IgD-negative memory B cell (primary cell): ENCODE measurements around the gene ETV3. TPM values are rescaled to one million over a fixed set of nuclear protein-coding genes. Genes with fewer than 3 reads are reported as not detected.
"Not testable (repeated sequence)": the region's sequence is repeated elsewhere in the genome, so short reads cannot be mapped to it uniquely, and the experiment has no call there.

Source experiments
- H3K27ac Mint-ChIP-seq, 3 donors: one replicate each; pipeline ENCODE4 v1.8.0; 2020 to 2022; ENCODE audit warnings: mild to moderate bottlenecking in 3 of 3, mixed read lengths in 3 of 3, moderate library complexity in 1 of 3
- H3K27me3 Mint-ChIP-seq: one replicate; pipeline ENCODE4 v1.8.0; 2021; ENCODE audit warnings: mixed read lengths
- H3K36me3 Mint-ChIP-seq: one replicate; pipeline ENCODE4 v1.8.0; 2020; ENCODE audit warnings: mild to moderate bottlenecking, mixed read lengths
- H3K4me1 Mint-ChIP-seq, 3 donors: one replicate each; pipeline ENCODE4 v1.8.0; 2020 to 2022; ENCODE audit warnings: mixed read lengths in 3 of 3, mild to moderate bottlenecking in 1 of 3
- H3K4me3 Mint-ChIP-seq, 4 donors: one replicate each; pipeline ENCODE4 v1.8.0; 2020 to 2022; ENCODE audit warnings: mild to moderate bottlenecking in 4 of 4, mixed read lengths in 4 of 4, moderate library complexity in 3 of 4
- H3K9me3 Mint-ChIP-seq, 3 donors: one replicate each; pipeline ENCODE4 v1.8.0; 2020 to 2021; ENCODE audit warnings: mixed read lengths in 3 of 3, mild to moderate bottlenecking in 1 of 3
- polyA plus RNA-seq: library from polyadenylated mRNA; unstranded; fragments of 300-500 nt; fragmentation: Illumina TruSeq; gene quantifications from one replicate; pipeline ENCODE4 v1.2.3, GENCODE V29; 2021

The ETV3 gene
- polyA plus RNA-seq, 1 donor from 2014 or later, result 4.7 TPM

- no peak overlapping the region for H3K4me3 Mint-ChIP-seq
- H3K27ac Mint-ChIP-seq, result no peak overlapping the region
- H3K4me1 Mint-ChIP-seq, result peaks cover 0 to 4% (median 0%) of the 10 kb centered on the region in 3 donors
- peaks cover 31% of the 10 kb centered on the region for H3K27me3 Mint-ChIP-seq
- no peaks in the 10 kb centered on the region for H3K9me3 Mint-ChIP-seq
- H3K36me3 Mint-ChIP-seq, result peaks cover 5% of the 10 kb centered on the region
Measured at GRCh38 chr1:157105298-157105987, 32.8 kb downstream of the ETV3 start.

GRCh38 chr1:157104598-157105293 lies 33.4 kb downstream of the ETV3 start:
- Mint-ChIP-seq H3K4me1 (peaks cover 0 to 4% (median 0%) of the 10 kb centered on the region in 3 donors), H3K4me3 (no peak overlapping the region), H3K27me3 (peaks cover 27% of the 10 kb centered on the region), H3K9me3 (no peaks in the 10 kb centered on the region), H3K36me3 (peaks cover 5% of the 10 kb centered on the region), H3K27ac (no peak overlapping the region)

DNA sequence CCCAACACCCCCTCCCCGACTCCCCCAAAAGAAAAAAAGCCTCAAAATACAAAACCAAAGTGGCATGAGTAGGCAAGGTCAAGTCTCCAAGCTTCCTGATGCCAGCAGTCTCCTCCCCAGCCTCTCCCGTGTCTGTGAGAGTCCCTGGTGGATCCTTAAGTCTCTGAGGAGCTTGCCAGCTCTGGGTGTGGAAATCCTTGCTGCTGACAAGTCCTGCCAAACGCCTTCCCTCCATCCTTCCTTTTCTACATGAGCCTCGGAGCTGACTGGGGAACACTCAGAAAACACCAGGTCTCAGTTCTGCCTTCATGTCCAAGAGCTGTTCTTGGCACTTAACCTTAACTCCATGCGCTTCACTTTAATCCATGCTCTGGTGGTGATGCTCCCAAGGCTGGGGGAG lies 34.9 kb downstream of the ETV3 start:
- Mint-ChIP-seq H3K27ac (no peak overlapping the region), H3K4me3 (no peak overlapping the region), H3K4me1 (peaks cover 0 to 4% (median 2%) of the 10 kb centered on the region in 3 donors), H3K27me3 (peaks cover 14% of the 10 kb centered on the region), H3K36me3 (peaks cover 5% of the 10 kb centered on the region), H3K9me3 (no peaks in the 10 kb centered on the region)

DNA sequence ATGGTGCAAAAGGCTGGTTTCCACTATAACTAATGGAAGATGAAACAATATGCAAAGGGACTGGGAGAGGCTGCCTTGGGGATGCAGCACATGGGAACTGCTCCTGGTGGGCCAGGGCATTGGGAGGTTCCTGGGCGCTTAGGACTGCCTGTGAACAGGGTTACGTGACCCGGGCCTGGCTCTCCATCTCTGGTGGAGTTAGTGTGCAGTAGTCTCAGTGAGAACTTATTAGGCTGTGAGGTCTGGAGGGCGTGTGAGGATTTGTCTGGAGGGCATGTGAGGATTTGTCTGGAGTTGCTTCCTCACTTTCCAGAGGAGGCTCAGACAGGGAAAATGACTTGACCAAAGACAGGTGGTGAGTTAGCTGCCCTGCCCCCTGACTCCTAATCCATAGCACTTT lies 37.0 kb downstream of the ETV3 start:
- Mint-ChIP-seq H3K27ac (no peak overlapping the region), H3K9me3 (no peaks in the 10 kb centered on the region), H3K4me3 (no peak overlapping the region), H3K36me3 (peaks cover 5% of the 10 kb centered on the region), H3K4me1 (peaks cover 0 to 4% (median 2%) of the 10 kb centered on the region in 3 donors), H3K27me3 (no peaks in the 10 kb centered on the region)

- Mint-ChIP-seq H3K27ac (no peak within 1 kb of the TSS), H3K9me3 (no peaks in the 10 kb centered on the region)
Measured at GRCh38 chr1:157099633-157100009, 38.6 kb downstream of the ETV3 start, which contains the start of gene ETV3L. ETV3L (minus strand) TSS chr1:157099808; CDS start chr1:157099523, 285 bp downstream.

GRCh38 chr1:157098987-157099632 lies 39.1 kb downstream of the ETV3 start:
- H3K9me3 Mint-ChIP-seq, H3K36me3 Mint-ChIP-seq, H3K4me3 Mint-ChIP-seq, H3K4me1 Mint-ChIP-seq, H3K27me3 Mint-ChIP-seq, H3K27ac Mint-ChIP-seq: not testable (repeated sequence)

More at GRCh38 chr1:157099633-157100009, 38.6 kb downstream of the ETV3 start, which contains the start of gene ETV3L:
- Mint-ChIP-seq H3K4me1 (peaks cover 0 to 2% (median 0%) of the 10 kb centered on the region in 3 donors), H3K36me3 (peaks cover 5% of the 10 kb centered on the region), H3K4me3 (no peak within 1 kb of the TSS), H3K27me3 (no peaks in the 10 kb centered on the region)

DNA sequence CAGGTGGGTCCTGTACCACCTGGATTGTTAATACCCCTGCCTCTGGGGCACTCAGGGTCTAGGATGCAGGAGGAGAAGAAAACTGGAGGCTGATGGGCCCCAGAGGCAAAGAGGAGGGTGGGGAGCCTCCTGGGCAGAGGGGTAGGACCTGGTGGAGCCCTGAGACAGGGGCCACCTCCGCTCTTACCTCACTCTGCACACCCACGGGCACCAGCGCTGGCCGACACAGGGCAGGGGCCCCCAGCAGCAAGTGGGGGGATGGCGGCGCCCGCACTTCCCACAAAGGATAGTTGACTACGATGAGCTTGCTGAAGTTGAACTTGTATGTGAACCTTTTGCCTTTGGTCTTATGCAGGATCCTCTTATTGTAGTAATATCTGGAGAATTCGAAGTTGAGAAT lies 39.7 kb downstream of the ETV3 start:
- Mint-ChIP-seq H3K4me3 (no peak overlapping the region), H3K4me1 (peaks cover 0 to 2% (median 0%) of the 10 kb centered on the region in 3 donors), H3K36me3 (peaks cover 5% of the 10 kb centered on the region), H3K27ac (no peak overlapping the region), H3K9me3 (no peaks in the 10 kb centered on the region), H3K27me3 (no peaks in the 10 kb centered on the region)

DNA sequence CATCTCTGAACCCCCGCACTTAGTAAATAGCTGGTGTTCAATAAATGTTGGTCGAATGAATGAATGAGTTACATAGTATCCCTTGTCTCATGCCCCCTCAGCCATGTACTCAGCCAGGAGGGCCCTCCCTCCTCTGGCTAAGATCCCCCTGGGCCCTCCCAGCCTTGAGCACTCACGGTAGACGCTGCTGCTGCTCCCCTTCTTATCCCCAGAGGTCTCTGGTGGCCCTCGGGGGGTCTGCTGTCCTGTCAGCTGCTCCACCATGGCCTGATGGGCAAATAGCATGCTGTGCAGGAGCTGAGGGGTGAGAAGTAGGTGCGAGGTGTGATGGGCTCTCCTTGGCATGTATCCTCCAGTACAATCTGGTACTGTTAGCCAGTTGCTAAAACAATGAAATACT lies 40.5 kb downstream of the ETV3 start:
- Mint-ChIP-seq H3K9me3 (no peaks in the 10 kb centered on the region), H3K27ac (no peak overlapping the region), H3K4me1 (peaks cover 0 to 2% (median 0%) of the 10 kb centered on the region in 3 donors)

DNA sequence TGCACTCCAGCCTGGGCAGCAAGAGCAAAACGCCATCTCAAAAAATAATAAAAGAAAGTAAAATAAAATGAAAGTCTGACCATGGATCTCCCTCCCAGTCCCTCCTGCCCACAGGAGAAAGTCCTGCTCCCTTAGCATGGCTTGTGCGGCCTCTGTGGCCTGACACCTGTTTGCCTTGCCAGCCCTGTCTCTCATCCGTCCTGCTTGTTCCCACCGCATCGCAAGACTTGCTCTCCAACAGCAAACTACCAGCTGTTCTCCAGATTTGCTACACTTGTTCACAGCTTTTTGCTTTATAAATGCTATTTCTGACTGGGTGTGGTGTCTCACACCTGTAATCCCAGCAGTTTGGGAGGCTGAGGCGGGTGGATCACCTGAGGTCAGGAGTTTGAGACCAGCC lies 41.3 kb downstream of the ETV3 start:
- H3K4me1 Mint-ChIP-seq, result peaks cover 0 to 2% (median 0%) of the 10 kb centered on the region in 3 donors
- no peaks in the 10 kb centered on the region for H3K27me3 Mint-ChIP-seq
- H3K4me3 Mint-ChIP-seq, result no peak overlapping the region
- H3K27ac Mint-ChIP-seq, result no peak overlapping the region
- peaks cover 3% of the 10 kb centered on the region for H3K36me3 Mint-ChIP-seq
- H3K9me3 Mint-ChIP-seq, result no peaks in the 10 kb centered on the region

More for the DNA sequence above, 40.5 kb downstream of the ETV3 start:
- Mint-ChIP-seq H3K27me3 (no peaks in the 10 kb centered on the region), H3K36me3 (peaks cover 5% of the 10 kb centered on the region), H3K4me3 (no peak overlapping the region)

- no peaks in the 10 kb centered on the region for H3K27me3 Mint-ChIP-seq
- no peaks in the 10 kb centered on the region for H3K9me3 Mint-ChIP-seq
- peaks cover 0 to 2% (median 0%) of the 10 kb centered on the region in 3 donors for H3K4me1 Mint-ChIP-seq
- H3K27ac Mint-ChIP-seq, result no peak overlapping the region
- no peaks in the 10 kb centered on the region for H3K36me3 Mint-ChIP-seq
- H3K4me3 Mint-ChIP-seq, result no peak overlapping the region
Measured at GRCh38 chr1:157095551-157095950, 42.6 kb downstream of the ETV3 start.

DNA sequence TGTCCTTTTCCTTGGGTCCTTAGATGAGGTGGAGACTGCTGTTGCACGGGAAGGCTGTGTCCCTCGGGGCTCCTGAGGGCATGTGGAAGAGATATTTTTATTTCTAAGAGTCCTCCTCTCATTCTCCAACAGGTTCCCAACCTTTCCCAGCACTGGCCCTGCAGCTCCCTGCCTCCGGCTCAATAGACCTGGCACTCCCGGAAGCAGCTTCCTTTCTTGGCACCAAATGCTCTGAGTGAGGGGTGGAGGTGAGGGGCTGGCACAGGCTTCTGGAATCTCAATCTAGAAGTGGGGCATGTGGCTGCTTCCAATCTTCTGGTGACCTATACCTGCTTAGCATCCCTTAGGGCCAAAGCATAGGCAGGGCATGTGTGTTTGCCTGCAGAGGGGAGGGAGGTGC lies 43.1 kb downstream of the ETV3 start:
- H3K27me3 Mint-ChIP-seq, result no peaks in the 10 kb centered on the region
- H3K4me1 Mint-ChIP-seq, result peaks cover 0 to 2% (median 0%) of the 10 kb centered on the region in 3 donors
- no peak overlapping the region for H3K27ac Mint-ChIP-seq
- H3K4me3 Mint-ChIP-seq, result no peak overlapping the region
- no peaks in the 10 kb centered on the region for H3K36me3 Mint-ChIP-seq
- H3K9me3 Mint-ChIP-seq, result no peaks in the 10 kb centered on the region

GRCh38 chr1:157092831-157093230 lies 45.4 kb downstream of the ETV3 start:
- Mint-ChIP-seq H3K27me3 (no peaks in the 10 kb centered on the region), H3K36me3 (no peaks in the 10 kb centered on the region), H3K9me3 (no peaks in the 10 kb centered on the region), H3K4me1 (no peaks in the 10 kb centered on the region), H3K4me3 (no peak overlapping the region), H3K27ac (no peak overlapping the region)

- H3K27ac Mint-ChIP-seq, result no peak overlapping the region
- no peaks in the 10 kb centered on the region for H3K36me3 Mint-ChIP-seq
- H3K27me3 Mint-ChIP-seq, result no peaks in the 10 kb centered on the region
- no peaks in the 10 kb centered on the region for H3K9me3 Mint-ChIP-seq
- no peak overlapping the region for H3K4me3 Mint-ChIP-seq
- H3K4me1 Mint-ChIP-seq, result no peaks in the 10 kb centered on the region
Measured at GRCh38 chr1:157091668-157092273, 46.4 kb downstream of the ETV3 start.

DNA sequence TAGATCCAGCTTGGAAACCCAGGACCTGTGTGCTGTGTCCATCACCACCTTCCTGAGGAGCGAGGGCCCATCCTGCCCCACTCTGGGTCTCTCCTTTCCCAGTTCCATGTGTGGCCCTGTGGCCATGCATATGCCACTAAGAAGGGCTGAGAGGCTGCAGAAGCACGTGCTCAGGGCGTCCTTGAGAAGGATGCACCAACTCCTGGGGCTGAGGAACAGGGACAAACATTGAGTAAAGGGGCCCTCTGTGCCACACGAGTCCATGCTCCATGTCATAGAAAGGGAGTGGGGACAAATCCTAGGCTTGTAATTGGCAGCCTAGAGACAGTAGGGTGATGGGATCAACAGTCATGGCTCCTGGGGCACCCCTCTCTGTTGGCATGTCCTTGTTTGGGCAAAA lies 47.0 kb downstream of the ETV3 start:
- H3K4me1 Mint-ChIP-seq, result no peaks in the 10 kb centered on the region
- no peak overlapping the region for H3K4me3 Mint-ChIP-seq
- no peaks in the 10 kb centered on the region for H3K27me3 Mint-ChIP-seq
- no peak overlapping the region for H3K27ac Mint-ChIP-seq
- no peaks in the 10 kb centered on the region for H3K36me3 Mint-ChIP-seq
- H3K9me3 Mint-ChIP-seq, result no peaks in the 10 kb centered on the region

DNA sequence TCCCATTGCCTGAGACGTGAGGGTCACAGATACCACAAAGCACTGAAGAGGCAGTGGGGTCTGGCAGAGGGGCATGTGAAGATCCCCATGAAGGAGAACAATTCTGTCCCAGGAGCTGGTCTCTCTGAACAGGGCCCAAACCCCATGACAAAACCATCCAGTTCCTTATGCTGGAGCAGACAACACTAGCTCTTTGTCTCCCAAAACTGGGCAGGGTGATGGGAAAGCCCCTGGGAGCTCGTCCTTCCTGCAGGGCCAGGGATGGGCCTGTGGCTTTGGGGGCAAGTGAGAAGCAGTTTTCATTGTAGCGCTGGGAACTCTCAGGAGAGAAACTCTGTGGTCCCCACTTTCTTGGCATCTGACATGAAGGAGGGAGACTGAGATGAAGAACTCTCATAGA lies 47.4 kb downstream of the ETV3 start:
- no peaks in the 10 kb centered on the region for H3K4me1 Mint-ChIP-seq
- H3K27ac Mint-ChIP-seq, result peak overlapping the region in 1 of 3 donors; percentile 23
- no peaks in the 10 kb centered on the region for H3K9me3 Mint-ChIP-seq
- no peak overlapping the region for H3K4me3 Mint-ChIP-seq
- H3K36me3 Mint-ChIP-seq, result no peaks in the 10 kb centered on the region
- H3K27me3 Mint-ChIP-seq, result no peaks in the 10 kb centered on the region
